Loucy (cell line): Measurements from ENCODE around the gene TBPL2.

Experiments
- H2AFZ ChIP-seq: fragments of 200-600 bp; sonication (generic); 2 replicates; pipeline ENCODE4 v1.6.0; 2016; ENCODE audit warnings: antibody characterized with exemption, mild to moderate bottlenecking, low read length, moderate library complexity
- H3F3A ChIP-seq: fragments of 200-600 bp; 2 replicates; pipeline ENCODE4 v1.6.0; 2016; ENCODE audit warnings: antibody characterized with exemption, low read depth, mild to moderate bottlenecking
- H3K27me3 ChIP-seq: fragments of 200-600 bp; sonication (generic); 2 replicates; pipeline ENCODE4 v1.6.1; 2014; ENCODE audit warnings: low read length, mild to moderate bottlenecking; ENCODE audit not compliant: insufficient read depth, poor library complexity, severe bottlenecking
- H3K36me3 ChIP-seq: fragments of 200-600 bp; sonication (generic); 2 replicates; pipeline ENCODE4 v1.6.1; 2016; ENCODE audit warnings: low read length; ENCODE audit not compliant: insufficient read depth
- H3K4me1 ChIP-seq: fragments of 200-600 bp; sonication (generic); 2 replicates; pipeline ENCODE4 v1.5.1; 2014; ENCODE audit warnings: low read length, mild to moderate bottlenecking; ENCODE audit not compliant: insufficient read depth, poor library complexity, severe bottlenecking
- H3K4me2 ChIP-seq: fragments of 200-600 bp; sonication (generic); 2 replicates; pipeline ENCODE4 v1.6.0; 2014; ENCODE audit warnings: antibody characterized with exemption, low read length, low read depth, mild to moderate bottlenecking; ENCODE audit not compliant: poor library complexity, severe bottlenecking
- H3K4me3 ChIP-seq: fragments of 200-600 bp; sonication (generic); 2 replicates; pipeline ENCODE4 v1.5.1; 2014; ENCODE audit warnings: low read length, mild to moderate bottlenecking, mixed read lengths; ENCODE audit not compliant: poor library complexity, severe bottlenecking
- H3K79me2 ChIP-seq: fragments of 200-600 bp; sonication (generic); 2 replicates; pipeline ENCODE4 v1.6.1; 2014; ENCODE audit warnings: low read length; ENCODE audit not compliant: insufficient read depth
- H3K9ac ChIP-seq: fragments of 200-600 bp; sonication (generic); 2 replicates; pipeline ENCODE4 v1.6.0; 2014; ENCODE audit warnings: mild to moderate bottlenecking, low read depth, low read length, moderate library complexity; ENCODE audit not compliant: poor library complexity, severe bottlenecking
- H3K9me2 ChIP-seq: fragments of 200-600 bp; sonication (generic); replicated peaks from 2 replicates; pipeline ENCODE4 v1.6.1; 2016; ENCODE audit warnings: low read depth, low read length, mixed read lengths
- H3K9me3 ChIP-seq: fragments of 200-600 bp; sonication (generic); 2 replicates; pipeline ENCODE4 v1.6.1; 2014; ENCODE audit warnings: mild to moderate bottlenecking, antibody characterized with exemption, low read length, low read depth; ENCODE audit not compliant: insufficient read depth
- H4K20me1 ChIP-seq: fragments of 200-600 bp; sonication (generic); 2 replicates; pipeline ENCODE4 v1.6.0; 2014; ENCODE audit warnings: antibody characterized with exemption, low read length, mild to moderate bottlenecking; ENCODE audit not compliant: insufficient read depth, poor library complexity, severe bottlenecking
- CTCF ChIP-seq: fragments of 200-600 bp; sonication (generic); conservative IDR thresholded peaks from 2 replicates; pipeline ENCODE4 v1.5.1; 2014; ENCODE audit warnings: mild to moderate bottlenecking, antibody characterized with exemption, low read length
- EZH2phosphoT487 ChIP-seq: fragments of 200-600 bp; IDR thresholded peaks from 2 replicates; pipeline ENCODE4 v1.6.1; 2018; ENCODE audit warnings: antibody characterized with exemption, mild to moderate bottlenecking, moderate library complexity, borderline replicate concordance

TBPL2 gene

GRCh38 chr14:55450987-55451386, 10.6 kb upstream of the TBPL2 start:
- no peaks in the 10 kb centered on the region for H3F3A ChIP-seq
- H3K9me2 ChIP-seq, result no peaks in the 10 kb centered on the region
- H3K27me3 ChIP-seq, result no peaks in the 10 kb centered on the region
- no peaks in the 10 kb centered on the region for H3K36me3 ChIP-seq
- no peak for TF ChIP-seq CTCF
- TF ChIP-seq EZH2phosphoT487, result no peak
- H4K20me1 ChIP-seq, result no peaks in the 10 kb centered on the region
- peaks cover 7% of the 10 kb centered on the region for H3K4me1 ChIP-seq
- no peak overlapping the region for H3K4me2 ChIP-seq
- no peak overlapping the region for H3K4me3 ChIP-seq
- H3K9me3 ChIP-seq, result no peaks in the 10 kb centered on the region
- H2AFZ ChIP-seq, result no peak overlapping the region
- H3K9ac ChIP-seq, result no peak overlapping the region
- H3K79me2 ChIP-seq, result no peaks in the 10 kb centered on the region

DNA sequence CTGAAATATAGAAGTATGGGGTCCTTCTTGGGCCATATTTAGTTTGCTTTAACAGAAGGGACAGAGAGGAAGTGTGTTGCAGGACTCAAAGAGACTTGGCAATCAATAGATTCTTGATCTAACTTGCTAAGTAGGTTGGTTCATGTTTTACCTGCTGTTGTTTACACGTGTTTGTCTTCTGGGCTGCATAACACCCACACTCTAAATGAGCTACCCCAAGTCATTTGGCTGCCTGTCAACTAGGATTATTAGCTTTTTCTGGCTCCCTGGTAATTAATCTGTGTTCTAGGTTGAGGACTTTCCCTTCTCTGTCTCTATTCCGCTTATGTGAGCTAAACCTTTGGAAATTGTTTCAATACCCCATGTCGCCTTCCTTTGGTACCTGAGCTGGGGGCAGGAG, 10.1 kb upstream of the TBPL2 start:
- no peaks in the 10 kb centered on the region for H3K9me3 ChIP-seq
- no peaks in the 10 kb centered on the region for H3K27me3 ChIP-seq
- H3K4me1 ChIP-seq, result peaks cover 7% of the 10 kb centered on the region
- no peak overlapping the region for H3K9ac ChIP-seq
- H3K9me2 ChIP-seq, result no peaks in the 10 kb centered on the region
- H4K20me1 ChIP-seq, result no peaks in the 10 kb centered on the region
- H3K4me2 ChIP-seq, result no peak overlapping the region
- H3F3A ChIP-seq, result no peaks in the 10 kb centered on the region
- peak overlapping the region; percentile 22; the same call in 1 of the 2 replicates for H2AFZ ChIP-seq
- no peak for TF ChIP-seq CTCF
- no peak for TF ChIP-seq EZH2phosphoT487
- H3K79me2 ChIP-seq, result no peaks in the 10 kb centered on the region
- no peak overlapping the region for H3K4me3 ChIP-seq
- no peaks in the 10 kb centered on the region for H3K36me3 ChIP-seq

DNA sequence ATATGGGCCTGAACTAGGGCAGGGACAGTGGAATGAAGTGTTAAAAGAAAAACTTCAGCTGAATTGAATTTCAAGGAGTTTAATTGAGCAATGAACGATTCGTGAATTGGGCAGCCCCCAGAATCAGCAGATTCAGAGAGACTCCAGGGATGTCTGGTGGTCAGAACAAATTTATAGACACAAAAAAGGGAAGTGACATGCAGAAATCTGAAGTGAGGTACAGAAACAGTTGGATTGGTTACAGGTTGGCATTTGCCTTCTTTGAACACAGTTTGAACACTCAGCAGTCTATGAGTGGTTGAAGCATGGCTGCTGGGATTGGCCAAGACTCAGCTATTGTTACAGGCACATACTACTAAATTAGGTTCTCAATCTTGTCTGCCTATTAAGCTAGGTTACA, 9.7 kb upstream of the TBPL2 start:
- Histone ChIP-seq H3K36me3 (no peaks in the 10 kb centered on the region), H3K9ac (no peak overlapping the region), H3K9me3 (no peaks in the 10 kb centered on the region), H2AFZ (peak overlapping the region; percentile 22; the same call in 1 of the 2 replicates), H3K79me2 (no peaks in the 10 kb centered on the region), H3K27me3 (no peaks in the 10 kb centered on the region), H4K20me1 (no peaks in the 10 kb centered on the region), H3K4me2 (no peak overlapping the region), H3K9me2 (no peaks in the 10 kb centered on the region), H3K4me1 (peaks cover 7% of the 10 kb centered on the region), H3K4me3 (no peak overlapping the region), H3F3A (no peaks in the 10 kb centered on the region)
- TF ChIP-seq EZH2phosphoT487 (no peak), CTCF (no peak)
